SKM-1 (cell line): ENCODE results near the gene GJA10.

Experiments used
- DNase-seq: peaks from one replicate; lab custom pipeline; 2025; ENCODE audit not compliant: unreplicated experiment; lab: John Stamatoyannopoulos, UW

Gene GJA10

DNA sequence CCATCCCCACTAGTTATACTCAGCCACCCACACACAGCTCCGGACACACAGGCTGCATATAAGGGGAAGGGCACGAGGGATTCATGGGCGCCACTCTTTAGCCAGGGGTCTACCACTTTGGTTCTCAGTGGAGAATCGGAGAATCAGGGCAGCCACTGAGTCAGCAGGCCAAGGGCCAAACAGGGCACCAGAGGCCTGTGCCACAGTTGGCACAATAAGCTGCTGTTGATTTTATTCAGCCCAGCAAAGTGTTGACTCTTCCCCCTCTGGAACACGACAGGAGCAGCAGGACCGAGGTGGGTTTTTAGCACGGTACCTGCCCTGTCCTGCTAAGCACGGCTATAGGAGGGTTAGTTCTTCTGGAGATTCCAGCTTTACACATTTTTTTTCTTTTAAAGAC lies 48.3 kb downstream of the GJA10 start:
- no peak for DNase-seq

DNA sequence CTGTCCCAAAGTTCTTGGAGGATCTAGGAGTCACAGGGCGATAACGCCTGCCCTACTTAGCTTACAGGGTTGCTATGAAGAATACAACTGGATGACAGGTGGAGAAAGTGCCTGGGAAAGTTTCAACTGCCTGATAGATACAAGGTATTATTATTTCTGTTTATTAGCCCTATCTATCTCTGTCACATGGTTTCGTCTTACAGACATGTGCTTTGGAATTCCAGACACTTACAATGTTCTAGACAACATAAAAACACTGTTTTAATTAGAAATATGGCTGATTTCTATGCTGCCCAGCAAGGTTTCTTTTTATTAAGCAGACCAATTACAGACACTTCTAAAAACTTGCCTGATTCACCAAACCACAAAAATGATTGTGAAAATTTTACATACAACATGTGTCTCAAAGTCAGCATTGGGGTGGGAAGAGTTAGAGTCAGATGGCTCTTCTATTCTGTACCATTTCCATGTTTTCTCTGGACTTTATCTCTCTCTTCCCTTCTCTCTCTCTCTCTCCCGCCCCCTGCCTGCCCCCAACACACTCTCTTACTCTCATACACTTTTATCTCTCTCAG lies 50.0 kb downstream of the GJA10 start:
- no peak for DNase-seq

DNA sequence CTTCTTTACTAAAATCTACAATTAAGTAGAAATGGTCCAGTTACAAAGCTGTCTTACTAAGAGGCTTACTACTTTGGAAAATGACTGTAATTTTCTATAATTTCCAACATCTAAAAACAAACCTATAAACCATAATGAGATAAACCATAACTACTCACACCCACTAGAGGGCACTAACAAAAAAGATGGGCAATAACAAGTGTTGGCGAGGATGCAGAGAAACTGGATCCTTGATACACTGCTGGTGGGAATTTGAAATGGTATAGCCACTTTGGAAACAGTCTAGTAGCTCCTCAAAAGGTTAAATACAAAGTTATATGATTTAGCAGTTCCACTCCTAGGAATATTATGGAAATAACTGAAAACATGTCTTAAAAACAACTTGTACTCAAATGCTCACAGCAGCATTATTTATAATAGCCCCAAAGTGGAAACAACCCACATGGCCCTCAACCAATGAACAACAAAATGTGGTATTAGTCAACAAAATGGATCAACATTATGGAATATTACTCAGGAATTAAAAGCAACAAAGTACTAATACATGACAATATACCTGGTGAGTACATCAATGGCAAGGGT lies 50.6 kb downstream of the GJA10 start:
- DNase-seq: peak; percentile 26
